K562 (cell line): ENCODE results near the gene MCC.

Experiments
- CTCF ChIP-seq, 3 experiments: IDR thresholded peaks in 2 of 3; conservative IDR thresholded peaks in 1 of 3; 2 replicates each; pipeline ENCODE4 v1.5.1; 2011 to 2012; ENCODE audit warnings: low read length in 3 of 3, mild to moderate bottlenecking in 3 of 3, control low read depth in 2 of 3, improper control_type of control experiment in 1 of 3, inconsistent platforms in 1 of 3, low read depth in 1 of 3, mixed read lengths in 1 of 3, moderate library complexity in 1 of 3; ENCODE audit not compliant: insufficient read depth in 2 of 3
- GATA2 ChIP-seq: sonication (generic); formaldehyde crosslinking; IDR thresholded peaks from 2 replicates; pipeline ENCODE4 v1.4.0; 2020; ENCODE audit warnings: mild to moderate bottlenecking, missing genetic modification reagents
- NFYB ChIP-seq: IDR thresholded peaks from 2 replicates; pipeline ENCODE4 v1.6.1; 2011; ENCODE audit warnings: mild to moderate bottlenecking, moderate library complexity; ENCODE audit not compliant: insufficient read length; ENCODE audit errors: extremely low read depth
- NR2C2 ChIP-seq, 2 experiments: fragments of 200-800 bp in 1 of 2; sonication (Bioruptor generic) in 1 of 2; sonication (generic) in 1 of 2; formaldehyde crosslinking in 1 of 2; IDR thresholded peaks; 2 replicates each; pipeline versions ENCODE4 v1.6.1 to v1.8.0; 2016 to 2022; ENCODE audit warnings: mild to moderate bottlenecking in 1 of 2, missing compliant biosample characterization in 1 of 2, missing genetic modification characterization in 1 of 2, missing genetic modification reagents in 1 of 2
- U2AF1 ChIP-seq: fragments of 200-400 bp; formaldehyde crosslinking; optimal IDR thresholded peaks from 2 replicates; pipeline ENCODE3; 2017; ENCODE audit warnings: mild to moderate bottlenecking, low read depth, low read length, moderate library complexity
- ZNF766 ChIP-seq: fragments of 200-800 bp; sonication (Bioruptor generic); conservative IDR thresholded peaks from 2 replicates; pipeline ENCODE4 v1.6.1; 2016; ENCODE audit warnings: missing genetic modification characterization, missing compliant biosample characterization

GRCh38 chr5:113218906-113219517 lies 269.2 kb downstream of the MCC start:
- TF ChIP-seq NFYB, result no peak
- TF ChIP-seq ZNF766, result no peak
- no peak for TF ChIP-seq GATA2 (CRISPR knock-in tag)
- no peak for TF ChIP-seq CTCF (IDR thresholded peaks at IDR 0.05 in 2 of 3, conservative IDR thresholded peaks at IDR 0.05 in 1 of 3; ENCODE audit: insufficient read depth in 2 of 3, low read depth in 1 of 3, low read length in 3 of 3)
- TF ChIP-seq U2AF1, result no peak
- no peak for TF ChIP-seq NR2C2 (CRISPR knock-in tag; IDR thresholded peaks at IDR 0.05)
- TF ChIP-seq NR2C2 (tag; IDR thresholded peaks at IDR 0.05), result no peak
